Lung (tissue), 12 donors: Measurements from ENCODE around the gene COL12A1. TPM values are rescaled to one million over a fixed set of nuclear protein-coding genes. Genes with fewer than 3 reads are reported as not detected.

Source experiments
- ATAC-seq: fragments of 200-7000 bp; cut with Tn5 transposase; one replicate; pipeline ENCODE4 v1.9.1; 2020; ENCODE audit warnings: moderate number of reproducible peaks; ENCODE audit not compliant: insufficient read depth, low FRiP score
- DNase-seq, 3 donors: peaks; one replicate each; pipeline ENCODE4 v3.0.0-alpha.2; 2013 to 2017
- H3K27ac ChIP-seq, 2 donors: one replicate each; pipeline ENCODE4 v1.5.1; 2013; ENCODE audit warnings: mild to moderate bottlenecking in 2 of 2, moderate library complexity in 2 of 2, control low read depth in 1 of 2, inconsistent platforms in 1 of 2, low read depth in 1 of 2, low read length in 1 of 2
- H3K27me3 ChIP-seq, 3 donors: one replicate each; pipeline ENCODE4 v1.5.1; 2013; ENCODE audit warnings: low read length in 2 of 3; ENCODE audit not compliant: control insufficient read depth in 3 of 3, insufficient read depth in 3 of 3
- H3K36me3 ChIP-seq, 4 donors: one replicate each; pipeline ENCODE4 v1.5.1; 2013; ENCODE audit warnings: low read length in 4 of 4, mild to moderate bottlenecking in 1 of 4, moderate library complexity in 1 of 4; ENCODE audit not compliant: control insufficient read depth in 4 of 4, insufficient read depth in 4 of 4
- H3K4me1 ChIP-seq, 5 donors: one replicate each; pipeline ENCODE4 v1.5.1; 2013; ENCODE audit warnings: low read length in 5 of 5, mild to moderate bottlenecking in 2 of 5, moderate library complexity in 1 of 5; ENCODE audit not compliant: control insufficient read depth in 5 of 5, insufficient read depth in 5 of 5
- H3K4me3 ChIP-seq: one replicate; pipeline ENCODE4 v1.5.1; 2013; ENCODE audit warnings: mild to moderate bottlenecking, control low read depth, moderate library complexity
- H3K9ac ChIP-seq, 2 donors: one replicate each; pipeline ENCODE4 v1.5.1; 2013; ENCODE audit warnings: low read length in 2 of 2, control low read depth in 1 of 2; ENCODE audit not compliant: insufficient read depth in 1 of 2
- H3K9me3 ChIP-seq, 4 donors: one replicate each; pipeline ENCODE4 v1.5.1; 2013; ENCODE audit warnings: low read length in 3 of 4, mild to moderate bottlenecking in 1 of 4, moderate library complexity in 1 of 4; ENCODE audit not compliant: control insufficient read depth in 4 of 4, insufficient read depth in 3 of 4
- WGBS, 2 donors: extraction: QIAGEN DNeasy Blood & Tissue Kit; methylation state at CpG; one replicate each; pipeline ENCODE4 v1.1.7; 2013; 5-methylcytosine and 5-hydroxymethylcytosine counted together
- polyA plus RNA-seq, 2 donors: library from polyadenylated mRNA; stranded (reverse); fragments of 200-250 nt; gene quantifications; one replicate each; pipeline ENCODE4 v1.2.1, GENCODE V29; 2013
- total RNA-seq, 2 donors: library from RNA; depleted of rRNA in 1 of 2; stranded (reverse); fragments of >200 nt in 1 of 2; gene quantifications; one replicate each; pipeline ENCODE4 v1.2.1, GENCODE V29; 2014 to 2021
- TF ChIP-seq, protein P1 (sequence below): IDR thresholded peaks from 2 replicates; pipeline ENCODE4 v1.5.1; 2012; ENCODE audit warnings: mild to moderate bottlenecking; ENCODE audit errors: control extremely low read depth, extremely low read depth
- donor health status: control.
- donor health status: control.
- donor health status: Bipolar disorder and iron deficiency.
- donor health status: healthy.
- donor health status: DM: yes; HTN: yes; CAD: no.

COL12A1 gene
- total and polyA plus RNA-seq, 4 donors, result 10.6 to 75.7 (median 29.7) TPM

DNA sequence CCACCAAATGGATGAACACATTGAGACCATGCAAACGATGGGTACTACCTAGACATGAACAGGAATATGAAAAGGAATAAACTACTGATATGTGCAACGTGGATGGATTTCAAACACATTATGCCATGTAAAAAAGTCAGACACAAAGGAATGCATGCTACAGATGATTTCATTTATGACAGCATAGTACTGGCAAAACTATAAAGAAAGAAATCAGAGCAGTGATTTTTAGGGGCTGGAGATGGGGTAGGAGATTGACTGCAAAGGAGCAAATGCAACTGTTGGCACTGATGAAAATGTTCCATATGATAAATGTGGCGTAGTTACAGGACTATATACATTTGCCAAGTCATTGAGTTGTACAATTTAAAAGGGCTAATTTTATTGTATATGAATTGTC, 13.4 kb upstream of the COL12A1 start:
- Histone ChIP-seq H3K9ac (no peak overlapping the region), H3K36me3 (no peaks in the 10 kb centered on the region), H3K27ac (no peak overlapping the region), H3K4me1 (peaks cover 0 to 56% (median 8%) of the 10 kb centered on the region in 5 donors), H3K4me3 (no peak overlapping the region), H3K9me3 (no peaks in the 10 kb centered on the region), H3K27me3 (no peaks in the 10 kb centered on the region)
- TF ChIP-seq, protein P1, sequence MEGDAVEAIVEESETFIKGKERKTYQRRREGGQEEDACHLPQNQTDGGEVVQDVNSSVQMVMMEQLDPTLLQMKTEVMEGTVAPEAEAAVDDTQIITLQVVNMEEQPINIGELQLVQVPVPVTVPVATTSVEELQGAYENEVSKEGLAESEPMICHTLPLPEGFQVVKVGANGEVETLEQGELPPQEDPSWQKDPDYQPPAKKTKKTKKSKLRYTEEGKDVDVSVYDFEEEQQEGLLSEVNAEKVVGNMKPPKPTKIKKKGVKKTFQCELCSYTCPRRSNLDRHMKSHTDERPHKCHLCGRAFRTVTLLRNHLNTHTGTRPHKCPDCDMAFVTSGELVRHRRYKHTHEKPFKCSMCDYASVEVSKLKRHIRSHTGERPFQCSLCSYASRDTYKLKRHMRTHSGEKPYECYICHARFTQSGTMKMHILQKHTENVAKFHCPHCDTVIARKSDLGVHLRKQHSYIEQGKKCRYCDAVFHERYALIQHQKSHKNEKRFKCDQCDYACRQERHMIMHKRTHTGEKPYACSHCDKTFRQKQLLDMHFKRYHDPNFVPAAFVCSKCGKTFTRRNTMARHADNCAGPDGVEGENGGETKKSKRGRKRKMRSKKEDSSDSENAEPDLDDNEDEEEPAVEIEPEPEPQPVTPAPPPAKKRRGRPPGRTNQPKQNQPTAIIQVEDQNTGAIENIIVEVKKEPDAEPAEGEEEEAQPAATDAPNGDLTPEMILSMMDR, result no peak
- DNase-seq, result peak; percentile 30 to 84 (median 80)
- ATAC-seq, result no peak
- 84 to 87% methylated on average over 3 of the region's 3 CpGs for WGBS, 2 donors

DNA sequence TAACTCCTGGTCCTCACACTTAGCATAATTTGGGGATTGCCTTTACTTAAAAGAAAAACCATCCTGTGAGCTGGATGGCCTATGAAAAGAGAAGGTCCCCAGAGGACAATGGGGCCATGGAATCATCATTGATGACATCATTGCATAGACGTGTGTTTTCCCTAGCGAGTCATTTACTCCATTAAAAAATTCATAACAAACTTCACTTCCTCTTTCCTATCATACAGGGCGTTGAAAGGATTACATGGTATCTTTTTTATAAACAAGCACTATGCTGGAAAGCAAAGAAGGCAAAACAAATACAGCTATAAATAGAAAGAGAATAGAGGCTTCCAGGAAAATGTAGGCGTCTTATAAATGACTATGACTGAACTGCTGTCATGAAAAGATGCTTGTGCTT, 11.3 kb upstream of the COL12A1 start:
- TF ChIP-seq, protein P1, result no peak
- peak overlapping the region; percentile 39 to 40 for H3K27ac ChIP-seq
- H3K9me3 ChIP-seq, result no peaks in the 10 kb centered on the region
- H3K4me1 ChIP-seq, result peaks cover 0 to 38% (median 8%) of the 10 kb centered on the region in 5 donors
- no peaks in the 10 kb centered on the region for H3K27me3 ChIP-seq
- 27 to 38% methylated on average over 4 of the region's 4 CpGs for WGBS, 2 donors
- DNase-seq (peak in 2 of 3 donors; percentile 73 to 77), ATAC-seq (no peak)
- H3K9ac ChIP-seq, result no peak overlapping the region
- H3K4me3 ChIP-seq, result no peak overlapping the region
- no peaks in the 10 kb centered on the region for H3K36me3 ChIP-seq

DNA sequence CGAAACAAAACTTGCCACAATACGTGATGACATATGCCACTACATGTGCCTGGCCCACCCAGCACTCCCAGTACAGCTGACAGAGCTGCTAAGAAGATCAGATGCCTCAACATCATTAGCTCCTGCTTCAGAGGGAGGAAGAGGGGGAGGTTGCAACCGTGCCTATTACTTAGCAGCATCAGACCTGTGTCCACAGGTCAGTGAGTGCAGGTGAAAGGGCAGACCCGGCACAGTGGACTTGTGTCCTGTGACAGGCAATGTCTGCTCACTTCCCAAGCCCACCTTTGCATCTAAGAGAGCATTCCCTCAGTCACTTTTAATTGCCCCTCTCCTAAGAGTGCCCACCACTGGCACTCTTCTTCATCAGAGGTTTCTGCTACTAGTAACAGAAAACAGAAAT, 9.4 kb upstream of the COL12A1 start:
- ATAC-seq, result no peak
- WGBS, 2 donors, result 87 to 89% methylated on average over 4 of the region's 4 CpGs

More for the DNA sequence above, 9.4 kb upstream of the COL12A1 start:
- Histone ChIP-seq H3K4me1 (peaks cover 0 to 32% (median 8%) of the 10 kb centered on the region in 5 donors), H3K4me3 (no peak overlapping the region), H3K9me3 (no peaks in the 10 kb centered on the region), H3K9ac (no peak overlapping the region), H3K27me3 (no peaks in the 10 kb centered on the region), H3K27ac (no peak overlapping the region), H3K36me3 (no peaks in the 10 kb centered on the region)
- TF ChIP-seq, protein P1, result no peak
- no peak for DNase-seq
